Tibial nerve (tissue), 4 donors: ENCODE measurements around the gene AKR1C2.

Experiments used
- CTCF ChIP-seq, 5 experiments: fragments of 200-600 bp in 3 of 5; fragments of 450-650 bp in 2 of 5; sonication (generic) in 3 of 5; IDR thresholded peaks; one replicate each; pipeline ENCODE4 v1.5.1; 2016 to 2019; ENCODE audit warnings: antibody characterized with exemption in 5 of 5, mild to moderate bottlenecking in 3 of 5, moderate library complexity in 2 of 5
- EP300 ChIP-seq, 2 donors: sonication (generic); formaldehyde crosslinking; IDR thresholded peaks; one replicate each; pipeline ENCODE4 v1.6.1; 2017; ENCODE audit warnings: antibody characterized with exemption in 2 of 2, mild to moderate bottlenecking in 1 of 2

GRCh38 chr10:5012595-5012994 lies 8.9 kb upstream of the AKR1C2 start:
- TF ChIP-seq CTCF (IDR thresholded peaks at IDR 0.05) (no peak), EP300 (IDR thresholded peaks at IDR 0.05) (no peak)
